Measurements from ENCODE around the gene KCNN2. TPM values are rescaled to one million over a fixed set of nuclear protein-coding genes. Genes with fewer than 3 reads are reported as not detected.

The KCNN2 gene
- total RNA-seq, 1 donor from 2014 or later: 10.0 TPM

- TF ChIP-seq CTCF (IDR thresholded peaks at IDR 0.05): no peak
- H3K4me1 ChIP-seq: no peaks in the 10 kb centered on the region
- no peak overlapping the region for H3K4me3 ChIP-seq
- H3K9me3 ChIP-seq: no peaks in the 10 kb centered on the region
- H3K27ac ChIP-seq: no peak overlapping the region
- no peaks in the 10 kb centered on the region for H3K36me3 ChIP-seq
- no peaks in the 10 kb centered on the region for H3K27me3 ChIP-seq
- DNase-seq (ENCODE audit: low spot score in 2 of 2): no peak
- intact Hi-C loops (cut with DNase I): no loop called here
Observed at GRCh38 chr5:114415760-114416159, 53.9 kb downstream of the KCNN2 start.

GRCh38 chr5:114416254-114416653 lies 54.4 kb downstream of the KCNN2 start:
- Histone ChIP-seq H3K27ac (no peak overlapping the region), H3K27me3 (no peaks in the 10 kb centered on the region), H3K4me1 (no peaks in the 10 kb centered on the region), H3K36me3 (no peaks in the 10 kb centered on the region), H3K9me3 (no peaks in the 10 kb centered on the region), H3K4me3 (no peak overlapping the region)
- intact Hi-C loops (cut with DNase I): no loop called here
- TF ChIP-seq CTCF (IDR thresholded peaks at IDR 0.05): no peak
- no peak for DNase-seq (ENCODE audit: low spot score in 2 of 2)

- intact Hi-C loops (cut with DNase I): no loop called here
- Histone ChIP-seq H3K4me3 (no peak overlapping the region), H3K36me3 (no peaks in the 10 kb centered on the region), H3K4me1 (no peaks in the 10 kb centered on the region), H3K27me3 (no peaks in the 10 kb centered on the region), H3K9me3 (no peaks in the 10 kb centered on the region), H3K27ac (no peak overlapping the region)
- TF ChIP-seq CTCF (IDR thresholded peaks at IDR 0.05): no peak
- DNase-seq (ENCODE audit: low spot score in 2 of 2): no peak
Observed at GRCh38 chr5:114417519-114417918, 55.6 kb downstream of the KCNN2 start.

- no peaks in the 10 kb centered on the region for H3K36me3 ChIP-seq
- H3K27ac ChIP-seq: no peak overlapping the region
- no peaks in the 10 kb centered on the region for H3K4me1 ChIP-seq
- no peaks in the 10 kb centered on the region for H3K27me3 ChIP-seq
- intact Hi-C loops (cut with DNase I): no loop called here
- H3K4me3 ChIP-seq: no peak overlapping the region
- no peak for TF ChIP-seq CTCF (IDR thresholded peaks at IDR 0.05)
- no peaks in the 10 kb centered on the region for H3K9me3 ChIP-seq
- DNase-seq (ENCODE audit: low spot score in 2 of 2): no peak
Observed at GRCh38 chr5:114418176-114419066, 56.6 kb downstream of the KCNN2 start.

- Histone ChIP-seq H3K27me3 (no peaks in the 10 kb centered on the region), H3K27ac (no peak overlapping the region), H3K4me3 (no peak overlapping the region), H3K36me3 (no peaks in the 10 kb centered on the region), H3K4me1 (no peaks in the 10 kb centered on the region), H3K9me3 (no peaks in the 10 kb centered on the region)
- TF ChIP-seq CTCF (IDR thresholded peaks at IDR 0.05): no peak
- no peak for DNase-seq (ENCODE audit: low spot score in 2 of 2)
- intact Hi-C loops (cut with DNase I): no loop called here
Observed at GRCh38 chr5:114419067-114419388, 57.2 kb downstream of the KCNN2 start.
